ENCODE results near the gene PEX11G.

Gene PEX11G

DNA sequence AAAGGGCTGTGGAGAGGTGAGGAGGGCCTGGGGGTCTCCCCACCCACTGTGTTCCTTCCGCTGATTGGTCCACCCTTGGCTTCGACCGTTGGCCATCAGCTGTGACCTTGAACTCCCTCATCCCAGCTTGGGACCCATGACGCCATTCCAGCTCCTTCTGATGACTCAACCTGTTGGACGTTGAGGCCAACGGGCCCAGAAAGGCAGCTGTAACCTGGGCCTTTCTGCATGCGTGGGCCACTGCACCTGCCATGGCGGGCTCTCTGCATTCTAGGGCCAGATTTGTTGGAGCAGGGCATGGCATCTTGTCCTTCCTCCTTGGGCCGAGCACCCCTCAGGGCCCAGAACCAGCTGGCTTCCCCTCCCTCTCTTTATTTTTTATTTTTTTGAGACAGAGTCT is 30.2 kb downstream of the PEX11G start:
- Histone ChIP-seq H3K27ac (ENCODE audit: low read depth, low read length) (no peak overlapping the region), H2BK120ac (ENCODE audit: insufficient read depth, low read length, poor library complexity) (no peak overlapping the region), H3K79me1 (ENCODE audit: low read length) (peaks cover 25% of the 10 kb centered on the region), H3K36me3 (ENCODE audit: control insufficient read depth in 1 of 2, insufficient read depth in 2 of 2, low read length in 2 of 2) (peaks cover 65 to 68% of the 10 kb centered on the region in 2 experiments), H3K9me3 (ENCODE audit: insufficient read depth, low read depth, low read length) (peaks cover 25% of the 10 kb centered on the region), H2BK12ac (ENCODE audit: low read length) (no peak overlapping the region), H4K12ac (ENCODE audit: low read depth, low read length) (no peak overlapping the region), H3K4ac (ENCODE audit: low read depth, low read length) (no peak overlapping the region), H3K4me1 (ENCODE audit: control insufficient read depth in 1 of 2, insufficient read depth in 2 of 2, low read length in 2 of 2) (peaks cover 10 to 18% of the 10 kb centered on the region in 2 experiments), H3K79me2 (ENCODE audit: control insufficient read depth, insufficient read depth, low read length, poor library complexity) (peaks cover 5% of the 10 kb centered on the region), H2AFZ (ENCODE audit: insufficient read depth, low read length, poor library complexity) (no peak overlapping the region), H2AK5ac (ENCODE audit: low read length) (no peak overlapping the region), H3K18ac (ENCODE audit: low read length) (no peak overlapping the region), H3K4me3 (ENCODE audit: low read depth, low read length) (no peak overlapping the region), H3K4me2 (ENCODE audit: low read length) (no peak overlapping the region), H3K14ac (ENCODE audit: low read length) (no peak overlapping the region), H3K9ac (ENCODE audit: low read length) (no peak overlapping the region), H3K27me3 (ENCODE audit: insufficient read depth, low read length) (no peaks in the 10 kb centered on the region), H2BK5ac (ENCODE audit: low read depth, low read length, poor library complexity) (no peak overlapping the region), H4K8ac (ENCODE audit: low read depth, low read length) (no peak overlapping the region), H3K23ac (ENCODE audit: low read length) (no peak overlapping the region), H4K91ac (ENCODE audit: low read depth, low read length) (no peak overlapping the region)
- no CpG with 5 or more reads among the region's 9 CpGs for WGBS (ENCODE audit: extremely low coverage, insufficient coverage, insufficient read length)
- no peak for DNase-seq

DNA sequence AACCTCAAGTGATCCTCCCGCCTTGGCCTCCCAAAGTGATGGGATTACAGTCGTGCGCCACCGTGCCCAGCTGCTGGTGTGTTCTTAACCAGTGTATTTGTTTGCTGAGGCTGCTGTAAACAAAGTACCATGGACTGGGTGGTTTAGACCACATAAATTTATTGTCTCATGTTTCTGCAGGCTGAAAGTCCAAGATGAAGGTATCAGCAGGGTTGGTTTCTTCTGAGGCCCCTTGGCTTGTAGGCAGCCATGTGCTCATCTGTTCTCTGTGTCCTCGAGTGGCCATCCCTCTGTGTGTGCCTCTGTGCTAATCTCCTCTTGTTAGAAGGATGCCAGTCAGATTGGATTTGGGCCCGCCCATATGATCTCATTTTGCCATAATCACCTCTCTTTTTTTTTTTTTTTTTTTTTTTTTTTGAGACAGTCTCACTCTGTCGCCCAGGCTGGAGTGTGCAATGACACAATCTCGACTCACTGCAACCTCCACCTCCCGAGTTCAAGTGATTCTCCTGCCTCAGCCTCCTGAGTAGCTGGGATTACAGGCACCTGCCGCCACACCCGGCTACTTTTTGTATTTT is 31.8 kb downstream of the PEX11G start:
- H2BK5ac ChIP-seq (ENCODE audit: low read depth, low read length, poor library complexity) = no peak overlapping the region
- no peak overlapping the region for H2BK12ac ChIP-seq (ENCODE audit: low read length)
- H4K8ac ChIP-seq (ENCODE audit: low read depth, low read length) = no peak overlapping the region
- peaks cover 9 to 16% of the 10 kb centered on the region in 2 experiments for H3K4me1 ChIP-seq (ENCODE audit: control insufficient read depth in 1 of 2, insufficient read depth in 2 of 2, low read length in 2 of 2)
- no peak overlapping the region for H3K4me2 ChIP-seq (ENCODE audit: low read length)
- peaks cover 27% of the 10 kb centered on the region for H3K9me3 ChIP-seq (ENCODE audit: insufficient read depth, low read depth, low read length)
- no peak overlapping the region for H2AK5ac ChIP-seq (ENCODE audit: low read length)
- H2BK120ac ChIP-seq (ENCODE audit: insufficient read depth, low read length, poor library complexity) = no peak overlapping the region
- peaks cover 19% of the 10 kb centered on the region for H3K79me1 ChIP-seq (ENCODE audit: low read length)
- no peak overlapping the region for H4K91ac ChIP-seq (ENCODE audit: low read depth, low read length)
- no peak overlapping the region for H3K27ac ChIP-seq (ENCODE audit: low read depth, low read length)
- no peak overlapping the region for H3K4ac ChIP-seq (ENCODE audit: low read depth, low read length)
- H3K18ac ChIP-seq (ENCODE audit: low read length) = no peak overlapping the region
- no peaks in the 10 kb centered on the region for H3K27me3 ChIP-seq (ENCODE audit: insufficient read depth, low read length)
- H3K9ac ChIP-seq (ENCODE audit: low read length) = no peak overlapping the region
- no CpG with 5 or more reads among the region's 11 CpGs for WGBS (ENCODE audit: extremely low coverage, insufficient coverage, insufficient read length)
- no peak overlapping the region for H3K23ac ChIP-seq (ENCODE audit: low read length)
- no peak overlapping the region for H4K12ac ChIP-seq (ENCODE audit: low read depth, low read length)
- DNase-seq = no peak
- no peak overlapping the region for H3K14ac ChIP-seq (ENCODE audit: low read length)
- peaks cover 4% of the 10 kb centered on the region for H3K79me2 ChIP-seq (ENCODE audit: control insufficient read depth, insufficient read depth, low read length, poor library complexity)
- no peak overlapping the region for H2AFZ ChIP-seq (ENCODE audit: insufficient read depth, low read length, poor library complexity)
- no peak overlapping the region for H3K4me3 ChIP-seq (ENCODE audit: low read depth, low read length)
- H3K36me3 ChIP-seq (ENCODE audit: control insufficient read depth in 1 of 2, insufficient read depth in 2 of 2, low read length in 2 of 2) = peaks cover 56 to 61% of the 10 kb centered on the region in 2 experiments

DNA sequence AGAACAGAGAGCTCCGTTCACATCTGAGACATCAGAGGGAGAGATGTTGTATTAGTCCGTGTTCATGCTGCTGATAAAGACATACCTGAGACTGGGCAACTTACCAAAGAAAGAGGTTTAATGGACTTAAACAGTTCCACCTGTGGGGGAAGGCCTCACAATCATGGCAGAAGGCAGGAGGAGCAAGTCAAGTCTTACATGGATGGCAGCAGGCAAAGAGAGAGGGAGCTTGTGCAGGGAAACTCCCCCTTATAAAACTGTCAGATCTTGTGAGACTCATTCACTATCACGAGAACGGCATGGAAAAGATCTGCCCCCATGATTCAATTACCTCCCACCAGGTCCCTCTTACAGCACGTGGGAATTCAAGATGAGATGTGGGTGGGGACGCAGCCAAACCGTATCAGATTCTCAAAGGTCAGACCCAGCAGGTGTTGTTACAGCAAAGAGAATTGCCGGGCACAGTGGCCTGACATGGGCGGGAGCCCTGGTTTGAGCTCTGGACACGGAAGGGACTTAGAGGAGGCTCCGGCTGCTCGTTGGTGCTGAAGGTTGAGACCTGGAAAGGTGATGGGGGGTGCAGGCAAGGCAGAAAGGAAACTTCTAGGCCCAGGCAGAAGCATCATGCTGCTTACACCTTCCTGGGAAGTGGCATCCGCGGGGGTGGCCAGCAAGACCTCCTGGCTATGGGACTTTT is 33.1 kb downstream of the PEX11G start:
- no peak overlapping the region for H3K23ac ChIP-seq (ENCODE audit: low read length)
- H2AK5ac ChIP-seq (ENCODE audit: low read length) = no peak overlapping the region
- no peak overlapping the region for H2AFZ ChIP-seq (ENCODE audit: insufficient read depth, low read length, poor library complexity)
- no peak for DNase-seq
- no peaks in the 10 kb centered on the region for H3K27me3 ChIP-seq (ENCODE audit: insufficient read depth, low read length)
- H3K27ac ChIP-seq (ENCODE audit: low read depth, low read length) = no peak overlapping the region
- no peak overlapping the region for H3K9ac ChIP-seq (ENCODE audit: low read length)
- no CpG with 5 or more reads among the region's 14 CpGs for WGBS (ENCODE audit: extremely low coverage, insufficient coverage, insufficient read length)
- no peak overlapping the region for H4K8ac ChIP-seq (ENCODE audit: low read depth, low read length)
- H4K12ac ChIP-seq (ENCODE audit: low read depth, low read length) = no peak overlapping the region
- no peak overlapping the region for H2BK12ac ChIP-seq (ENCODE audit: low read length)
- peaks cover 10% of the 10 kb centered on the region for H3K79me1 ChIP-seq (ENCODE audit: low read length)
- H3K4ac ChIP-seq (ENCODE audit: low read depth, low read length) = no peak overlapping the region
- no peak overlapping the region for H3K18ac ChIP-seq (ENCODE audit: low read length)
- no peak overlapping the region for H3K14ac ChIP-seq (ENCODE audit: low read length)
- H2BK120ac ChIP-seq (ENCODE audit: insufficient read depth, low read length, poor library complexity) = no peak overlapping the region
- H4K91ac ChIP-seq (ENCODE audit: low read depth, low read length) = no peak overlapping the region
- H2BK5ac ChIP-seq (ENCODE audit: low read depth, low read length, poor library complexity) = no peak overlapping the region
- H3K36me3 ChIP-seq (ENCODE audit: control insufficient read depth in 1 of 2, insufficient read depth in 2 of 2, low read length in 2 of 2) = peaks cover 61 to 64% of the 10 kb centered on the region in 2 experiments
- H3K79me2 ChIP-seq (ENCODE audit: control insufficient read depth, insufficient read depth, low read length, poor library complexity) = peaks cover 2% of the 10 kb centered on the region
- H3K4me1 ChIP-seq (ENCODE audit: control insufficient read depth in 1 of 2, insufficient read depth in 2 of 2, low read length in 2 of 2) = peaks cover 6 to 9% of the 10 kb centered on the region in 2 experiments
- peaks cover 28% of the 10 kb centered on the region for H3K9me3 ChIP-seq (ENCODE audit: insufficient read depth, low read depth, low read length)
- no peak overlapping the region for H3K4me2 ChIP-seq (ENCODE audit: low read length)
- H3K4me3 ChIP-seq (ENCODE audit: low read depth, low read length) = no peak overlapping the region

DNA sequence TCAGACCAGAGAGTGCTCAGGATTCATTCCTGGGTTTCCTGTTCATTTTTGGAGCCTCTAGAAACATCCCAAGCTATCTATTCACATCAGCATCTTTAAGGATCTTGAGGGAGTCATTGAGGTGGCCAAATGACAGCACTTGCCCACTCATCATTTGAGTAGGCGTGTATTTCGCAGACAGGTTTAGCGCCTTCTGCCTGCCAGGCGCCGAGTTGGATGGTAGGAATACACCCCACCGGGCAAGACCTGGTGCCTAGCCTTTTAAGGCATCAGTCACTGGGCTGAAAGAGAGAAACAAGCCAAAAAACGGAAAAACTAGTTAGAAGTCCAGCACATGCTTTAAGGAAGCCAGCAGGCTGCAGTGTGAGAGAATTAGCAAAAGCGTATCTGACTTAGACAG is 33.8 kb downstream of the PEX11G start:
- Histone ChIP-seq H2AFZ (ENCODE audit: insufficient read depth, low read length, poor library complexity) (no peak overlapping the region), H4K12ac (ENCODE audit: low read depth, low read length) (no peak overlapping the region), H3K4me3 (ENCODE audit: low read depth, low read length) (no peak overlapping the region), H3K18ac (ENCODE audit: low read length) (no peak overlapping the region), H3K79me1 (ENCODE audit: low read length) (peaks cover 6% of the 10 kb centered on the region), H3K4me2 (ENCODE audit: low read length) (no peak overlapping the region), H4K91ac (ENCODE audit: low read depth, low read length) (no peak overlapping the region), H3K27me3 (ENCODE audit: insufficient read depth, low read length) (no peaks in the 10 kb centered on the region), H3K9ac (ENCODE audit: low read length) (no peak overlapping the region), H3K4me1 (ENCODE audit: control insufficient read depth in 1 of 2, insufficient read depth in 2 of 2, low read length in 2 of 2) (peaks cover 3 to 6% of the 10 kb centered on the region in 2 experiments), H3K9me3 (ENCODE audit: insufficient read depth, low read depth, low read length) (peaks cover 33% of the 10 kb centered on the region), H2AK5ac (ENCODE audit: low read length) (no peak overlapping the region), H2BK12ac (ENCODE audit: low read length) (no peak overlapping the region), H3K27ac (ENCODE audit: low read depth, low read length) (no peak overlapping the region), H2BK120ac (ENCODE audit: insufficient read depth, low read length, poor library complexity) (no peak overlapping the region), H3K23ac (ENCODE audit: low read length) (no peak overlapping the region), H3K14ac (ENCODE audit: low read length) (no peak overlapping the region), H3K4ac (ENCODE audit: low read depth, low read length) (no peak overlapping the region), H3K36me3 (ENCODE audit: control insufficient read depth in 1 of 2, insufficient read depth in 2 of 2, low read length in 2 of 2) (peaks cover 63 to 69% of the 10 kb centered on the region in 2 experiments), H3K79me2 (ENCODE audit: control insufficient read depth, insufficient read depth, low read length, poor library complexity) (peaks cover under 1% of the 10 kb centered on the region), H2BK5ac (ENCODE audit: low read depth, low read length, poor library complexity) (no peak overlapping the region), H4K8ac (ENCODE audit: low read depth, low read length) (no peak overlapping the region)
- WGBS (ENCODE audit: extremely low coverage, insufficient coverage, insufficient read length) = no CpG with 5 or more reads among the region's 8 CpGs
- DNase-seq = no peak
